Effector CD4-positive, alpha-beta T cell (primary cell): ENCODE measurements around the gene FOXN3.

Experiments used
- DNase-seq: peaks from one replicate; pipeline ENCODE4 v3.0.0-alpha.2; 2020

Gene FOXN3

DNA sequence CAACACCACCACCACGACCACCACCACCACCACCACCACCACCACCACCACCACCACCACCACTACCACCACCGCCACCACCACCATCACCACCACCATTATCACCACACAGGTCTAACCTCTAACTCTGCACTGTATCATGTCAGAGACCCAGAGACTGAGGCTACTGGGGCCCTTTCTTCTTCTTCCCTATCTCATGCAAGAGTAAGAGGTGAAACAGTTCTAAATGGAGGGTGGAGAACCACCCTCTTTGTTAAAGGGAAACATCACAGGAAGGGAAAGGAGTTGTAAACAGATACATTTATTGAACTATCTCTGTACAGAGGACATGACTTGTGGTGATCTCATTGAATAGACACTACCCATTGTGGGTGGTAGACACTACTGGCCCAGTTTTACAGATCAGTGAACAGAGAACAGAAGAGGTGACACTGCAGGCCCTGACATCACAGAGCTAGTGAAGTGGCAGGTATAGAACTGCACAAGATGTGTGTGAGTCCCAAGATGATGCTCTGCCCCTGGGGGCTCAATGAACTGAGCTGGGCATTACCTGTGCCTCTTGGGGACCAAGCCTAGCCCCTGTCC is 91.6 kb downstream of the FOXN3 start:
- no peak for DNase-seq

DNA sequence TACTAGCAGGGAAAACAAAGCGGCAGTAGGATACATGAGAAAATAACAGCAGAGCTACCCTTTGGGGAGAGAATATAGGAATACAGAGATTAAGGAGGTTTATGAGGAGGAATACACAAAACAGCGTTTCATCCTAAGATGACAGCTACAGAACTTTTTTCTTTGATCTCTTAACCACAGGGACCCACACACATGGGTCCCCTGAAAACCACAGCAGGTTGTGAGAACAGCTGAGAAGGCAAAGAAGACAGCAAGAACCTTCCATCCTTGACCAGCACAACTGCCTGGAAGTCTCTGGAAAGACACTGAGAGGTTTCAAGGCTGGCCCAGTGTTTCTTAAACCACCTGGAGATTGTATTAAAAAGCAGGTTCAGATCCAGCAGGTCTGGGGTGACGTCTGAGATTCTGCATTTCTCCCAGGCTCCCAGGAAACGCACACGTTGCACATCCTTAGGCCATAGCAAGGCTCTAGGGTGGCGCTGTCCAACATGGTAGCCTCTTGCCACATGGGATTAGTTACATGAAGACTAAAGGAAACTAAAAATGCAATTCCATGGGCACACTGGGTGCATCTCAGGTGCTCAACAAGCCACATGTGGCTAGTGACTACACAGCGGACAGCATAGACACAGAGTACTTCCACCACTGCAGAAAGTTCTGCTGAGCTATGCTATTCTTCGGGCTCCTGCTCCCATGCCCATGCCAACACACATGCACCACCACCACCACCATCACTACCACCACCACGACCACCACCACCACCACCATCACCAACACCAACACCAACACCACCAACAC is 92.3 kb downstream of the FOXN3 start:
- no peak for DNase-seq

DNA sequence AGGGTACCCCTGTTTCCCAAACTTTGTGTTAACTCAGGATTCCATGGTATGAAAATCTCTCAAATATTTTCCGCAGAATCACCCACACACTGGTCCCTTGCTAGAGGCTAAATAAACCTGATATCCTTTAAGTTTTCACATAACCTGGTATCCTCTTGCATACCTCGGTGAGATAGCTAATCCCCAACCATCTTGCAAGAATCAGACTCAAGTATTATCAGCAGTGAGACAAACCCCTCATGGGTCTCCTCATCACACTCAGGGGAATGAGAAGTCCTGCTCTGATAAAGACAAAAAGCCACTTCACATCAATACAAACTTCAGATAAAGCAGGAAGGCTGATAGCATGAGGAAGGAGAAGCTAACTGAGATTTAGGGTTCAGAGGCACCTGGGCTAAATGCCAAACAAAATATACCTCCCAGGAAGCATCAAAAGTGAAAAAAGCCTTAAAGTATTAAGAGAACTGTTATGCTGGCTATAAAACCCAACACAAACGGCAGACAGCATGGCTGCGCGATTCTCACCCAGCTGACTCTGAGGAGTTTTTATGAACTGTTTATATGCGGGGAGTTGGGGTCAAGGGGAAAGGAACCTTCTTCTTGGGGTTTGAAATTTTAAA is 96.5 kb downstream of the FOXN3 start:
- no peak for DNase-seq

DNA sequence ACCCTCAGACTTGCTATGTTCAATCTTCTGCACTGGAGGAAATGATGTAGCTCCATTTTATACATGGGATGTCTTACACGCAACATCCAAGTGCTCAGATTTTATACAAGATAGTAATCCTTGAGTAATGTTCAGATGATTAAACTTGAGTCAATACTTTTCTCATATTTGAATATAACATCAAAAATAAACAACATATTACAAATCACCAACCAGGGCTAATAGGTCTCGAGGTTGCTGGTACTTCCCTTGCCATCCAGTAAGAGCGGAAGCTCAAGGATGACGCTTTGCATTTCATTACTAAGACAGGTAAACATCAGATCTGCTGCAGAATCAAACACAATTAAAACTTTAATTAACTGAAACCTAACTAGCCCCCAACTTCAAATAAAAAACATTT is 97.3 kb downstream of the FOXN3 start:
- DNase-seq, result no peak

DNA sequence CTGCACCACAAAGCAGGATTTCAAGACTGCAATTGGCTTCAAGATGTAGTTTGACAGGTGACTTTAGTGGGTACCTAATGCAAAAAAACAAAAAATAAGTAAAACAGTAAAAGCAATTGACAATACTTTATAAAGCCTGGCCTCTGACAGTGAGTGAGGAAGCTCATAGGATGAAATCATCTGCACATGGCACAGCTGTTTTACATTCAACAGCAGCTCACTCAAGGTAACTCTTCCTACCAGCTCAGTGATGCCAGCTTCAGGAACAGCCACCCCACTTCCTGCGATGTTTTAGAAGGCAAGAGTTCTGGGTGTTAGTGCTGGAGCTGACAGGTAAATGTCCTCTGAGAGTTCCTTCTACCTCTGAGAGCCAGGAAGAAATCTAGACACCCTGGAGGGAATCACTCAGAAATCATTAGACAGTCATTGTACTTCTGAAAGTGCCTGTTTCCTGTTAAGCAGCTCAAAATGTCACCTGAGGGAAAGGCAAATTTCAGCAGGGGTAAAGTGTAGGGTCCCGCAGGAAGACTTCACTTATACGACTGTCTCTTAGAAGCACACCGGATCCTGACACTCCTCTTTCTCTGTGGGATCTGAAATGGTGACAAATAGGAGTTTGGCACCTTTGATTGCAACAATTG is 99.9 kb downstream of the FOXN3 start:
- no peak for DNase-seq

DNA sequence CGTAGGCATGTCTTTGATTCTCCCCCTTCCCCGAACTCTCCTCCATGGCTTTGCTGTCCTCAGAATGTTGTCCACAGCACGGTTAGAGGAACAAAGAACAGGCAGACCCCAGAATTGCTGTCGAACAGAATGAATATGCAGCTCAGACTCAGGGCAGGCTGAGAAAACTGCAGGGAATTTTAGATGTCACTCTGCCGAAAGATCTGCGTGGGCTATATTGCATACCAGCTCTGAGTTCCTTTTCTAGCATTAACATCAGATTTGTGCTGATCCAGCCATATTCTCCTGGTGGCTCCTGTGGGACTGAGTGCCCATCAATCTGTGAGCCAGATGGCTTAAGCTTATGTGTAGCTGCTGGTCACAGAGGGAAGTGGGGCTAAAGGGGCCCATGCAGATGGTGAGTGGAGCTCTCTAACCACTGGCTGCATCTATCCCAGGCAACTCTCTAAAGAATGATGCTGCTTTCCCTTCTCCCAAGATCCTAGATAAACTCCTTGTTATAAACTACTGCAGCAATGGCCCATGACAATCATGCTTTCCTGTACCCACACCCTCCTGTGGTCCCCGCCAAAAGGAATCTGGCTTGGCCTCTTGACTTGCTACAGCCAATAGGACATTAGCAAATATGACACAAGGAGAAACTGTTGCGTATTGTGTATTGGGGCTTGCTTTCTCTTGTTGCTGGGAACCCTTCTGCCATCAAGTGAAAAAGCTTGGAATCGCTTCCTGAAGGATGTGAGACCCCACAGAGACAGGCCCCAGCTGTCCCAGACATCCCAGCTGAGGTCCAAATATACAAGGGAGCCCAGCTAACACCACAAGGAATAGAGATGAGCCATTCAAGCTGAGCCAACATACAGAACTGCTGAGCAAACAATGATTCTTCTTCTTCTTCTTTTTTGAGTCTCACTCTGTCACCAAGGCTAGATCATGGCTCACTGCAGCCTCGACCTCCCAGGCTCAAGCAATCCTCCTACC is 101.3 kb downstream of the FOXN3 start:
- no peak for DNase-seq

DNA sequence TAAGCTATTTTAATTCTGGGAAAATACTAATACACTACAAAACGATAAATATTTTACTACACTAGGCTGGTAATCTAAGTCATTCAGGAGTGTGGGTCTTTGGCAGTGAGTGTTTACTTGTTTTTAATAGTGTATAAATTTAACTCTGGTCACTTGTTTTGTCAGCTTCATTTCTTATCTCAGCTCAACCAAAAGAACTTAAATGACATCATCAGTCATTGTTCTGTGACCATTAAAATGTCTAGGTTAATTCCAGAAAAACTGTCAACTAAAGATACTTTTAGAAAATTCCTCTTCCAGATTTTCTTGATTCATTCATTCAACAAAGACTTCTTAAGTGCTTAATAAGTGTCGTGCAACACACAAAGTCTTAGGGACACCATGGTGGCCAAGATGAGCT is 102.8 kb downstream of the FOXN3 start:
- no peak for DNase-seq

DNA sequence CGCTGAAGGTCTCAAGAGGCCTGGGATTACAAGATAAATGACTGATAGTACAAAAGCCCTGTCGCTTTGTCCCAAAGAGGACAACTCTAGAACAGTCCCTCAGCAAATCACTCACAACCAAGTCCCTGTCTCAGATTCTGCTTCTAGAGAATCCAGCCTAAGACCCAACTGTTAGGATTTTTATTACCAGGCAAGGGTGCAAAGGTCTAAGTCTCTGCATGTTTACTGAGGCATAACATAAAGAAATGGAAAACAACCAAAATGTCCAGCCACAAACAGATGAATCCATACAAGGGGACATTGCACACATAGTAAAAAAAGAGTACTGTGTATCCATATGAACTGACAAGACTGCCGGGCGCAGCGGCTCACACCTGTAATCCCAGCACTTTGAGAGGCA is 104.1 kb downstream of the FOXN3 start:
- no peak for DNase-seq

DNA sequence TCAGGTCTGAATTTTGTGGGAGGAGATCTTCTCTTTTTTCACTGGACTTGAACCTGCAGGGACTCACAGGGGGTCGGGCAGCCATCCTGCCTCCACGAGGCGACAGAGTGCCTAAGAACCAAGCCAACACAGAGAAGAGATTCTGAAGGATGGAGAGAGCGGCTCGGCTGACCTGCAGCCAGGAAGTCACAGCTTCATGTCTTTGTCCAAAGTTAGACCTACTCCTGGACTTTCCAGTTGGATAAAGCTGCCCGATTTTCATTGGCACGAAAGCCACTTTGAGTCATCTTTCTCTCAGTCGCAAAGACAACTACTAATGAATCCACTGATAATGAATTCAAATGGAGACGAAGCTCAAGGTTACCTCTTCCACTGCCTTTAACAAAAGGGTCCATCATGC is 106.8 kb downstream of the FOXN3 start:
- no peak for DNase-seq

DNA sequence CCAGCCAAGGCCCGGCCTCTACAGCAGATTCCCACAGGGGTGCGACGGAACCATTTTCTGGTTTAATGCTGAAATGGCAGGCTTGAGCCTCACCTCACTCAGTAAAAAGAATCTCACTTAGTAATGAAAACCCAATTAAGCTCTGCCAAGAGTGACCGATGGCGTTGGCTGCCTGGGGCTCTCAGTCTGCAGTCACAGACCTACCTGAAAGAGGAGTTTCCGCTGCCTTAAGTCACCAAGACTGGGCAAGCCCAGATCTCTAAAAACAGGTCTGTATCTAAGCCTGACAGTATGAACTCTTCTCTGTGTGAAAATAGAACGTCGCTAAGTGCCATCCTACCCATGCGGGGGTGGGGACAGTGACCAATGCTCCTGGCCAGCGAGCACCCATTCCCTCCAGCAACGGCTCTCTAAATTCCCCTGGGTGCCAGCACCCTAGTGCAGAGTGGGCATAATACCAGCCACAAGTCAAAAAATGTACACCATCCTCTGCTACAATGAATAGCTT is 107.3 kb downstream of the FOXN3 start:
- no peak for DNase-seq

DNA sequence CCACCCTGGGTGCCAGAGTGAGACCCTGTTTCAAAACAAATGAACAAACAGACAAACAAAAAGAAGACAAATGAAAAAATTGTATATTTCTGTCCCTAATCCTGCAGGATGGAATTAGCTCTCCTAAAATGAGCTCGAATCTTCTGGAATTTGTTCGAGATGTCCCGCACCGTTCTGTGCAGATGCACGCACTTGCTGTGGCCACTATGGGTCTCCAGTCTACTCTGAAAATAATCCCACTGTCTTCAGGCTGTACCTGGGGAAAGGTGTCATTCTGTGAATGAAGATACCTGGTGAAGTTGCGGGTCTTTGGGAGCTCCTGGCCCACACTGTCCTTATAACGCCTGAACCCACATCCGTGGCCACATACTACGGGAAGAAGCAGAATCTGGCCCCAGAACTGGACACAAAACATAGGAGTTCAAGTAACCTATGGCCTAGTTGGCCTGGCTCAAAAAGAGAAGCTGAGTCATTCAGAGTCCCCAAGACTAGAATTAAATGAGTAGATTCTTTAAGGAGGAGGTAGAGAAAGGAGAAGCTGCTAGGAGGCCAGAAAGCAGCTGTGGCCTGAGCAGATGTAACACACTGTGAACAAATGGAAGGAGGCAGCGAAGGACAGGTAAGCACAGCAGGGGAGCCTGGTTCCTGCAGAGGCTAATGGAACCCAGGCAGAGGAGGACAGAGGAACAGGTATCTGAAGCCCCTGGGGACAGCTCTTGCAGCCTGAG is 108.6 kb downstream of the FOXN3 start:
- DNase-seq, result no peak

DNA sequence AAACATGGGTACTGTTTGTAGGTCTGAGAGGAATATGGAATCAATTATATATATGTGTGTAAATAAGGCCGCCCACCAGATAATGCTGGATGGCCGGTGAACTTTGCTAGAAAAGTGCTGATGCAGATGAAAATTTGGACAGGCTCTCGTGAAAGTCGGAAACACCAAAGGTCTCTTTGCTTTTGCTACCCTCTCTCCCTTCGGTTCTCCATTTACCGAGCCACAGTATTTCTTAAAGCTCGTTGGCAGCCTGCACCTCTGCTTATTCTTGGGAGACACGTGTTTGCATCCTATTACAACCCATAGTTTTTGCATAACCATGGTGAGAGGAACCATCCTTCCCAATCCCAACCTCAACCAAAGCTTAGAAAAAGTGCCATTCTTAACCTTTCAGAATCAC is 109.6 kb downstream of the FOXN3 start:
- no peak for DNase-seq

DNA sequence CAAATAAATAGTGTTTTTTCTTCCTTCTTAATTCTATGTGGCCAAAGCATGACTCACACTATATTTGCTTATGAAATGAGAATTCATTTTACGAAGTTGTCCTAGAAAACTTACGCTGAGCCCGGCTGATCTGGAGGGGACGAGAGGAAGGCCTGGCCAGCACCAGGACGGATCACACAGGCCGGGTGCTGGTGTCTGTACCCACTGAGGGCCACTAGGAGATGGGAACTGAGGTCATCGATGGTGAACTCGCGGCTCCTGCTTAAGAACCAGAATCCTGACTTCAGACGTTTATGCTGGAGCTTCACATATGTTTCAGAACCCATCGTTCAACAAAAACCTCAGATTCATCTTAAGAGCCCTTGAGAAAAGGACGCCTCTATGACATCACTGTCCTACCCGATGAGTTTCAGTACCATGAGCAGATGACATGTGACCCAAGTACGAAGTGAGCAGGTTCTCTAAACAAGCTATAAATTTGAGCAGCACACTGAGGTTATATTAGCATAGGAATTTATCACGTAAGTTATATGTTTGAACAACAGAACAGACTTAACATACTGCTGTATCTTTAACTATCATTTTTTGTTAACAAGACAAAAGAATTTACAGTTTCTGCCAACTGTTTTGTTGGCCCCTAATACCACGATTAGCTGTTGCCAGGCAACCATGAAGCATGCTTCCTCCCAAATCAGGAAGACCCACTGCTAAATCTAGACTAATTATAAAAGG is 111.9 kb downstream of the FOXN3 start:
- no peak for DNase-seq

DNA sequence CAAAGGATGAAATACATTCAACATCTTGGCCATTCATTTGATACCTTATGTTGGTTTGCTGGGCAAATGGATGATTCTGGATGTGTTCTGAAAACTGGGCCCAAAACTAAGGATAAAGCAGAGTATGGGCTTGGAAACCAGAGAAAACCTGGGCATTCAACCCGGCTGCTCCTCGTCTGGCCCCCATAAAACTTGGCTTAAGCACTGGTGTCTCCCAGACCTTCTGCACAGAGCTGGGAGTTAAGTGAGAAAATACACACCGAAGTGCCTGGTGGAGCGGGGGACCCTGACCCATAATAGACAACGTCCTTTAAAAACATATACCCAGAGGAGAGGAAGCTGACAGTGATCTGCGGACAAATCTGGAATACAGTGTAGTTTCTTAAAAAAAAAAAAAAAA is 112.5 kb downstream of the FOXN3 start:
- DNase-seq, result no peak

DNA sequence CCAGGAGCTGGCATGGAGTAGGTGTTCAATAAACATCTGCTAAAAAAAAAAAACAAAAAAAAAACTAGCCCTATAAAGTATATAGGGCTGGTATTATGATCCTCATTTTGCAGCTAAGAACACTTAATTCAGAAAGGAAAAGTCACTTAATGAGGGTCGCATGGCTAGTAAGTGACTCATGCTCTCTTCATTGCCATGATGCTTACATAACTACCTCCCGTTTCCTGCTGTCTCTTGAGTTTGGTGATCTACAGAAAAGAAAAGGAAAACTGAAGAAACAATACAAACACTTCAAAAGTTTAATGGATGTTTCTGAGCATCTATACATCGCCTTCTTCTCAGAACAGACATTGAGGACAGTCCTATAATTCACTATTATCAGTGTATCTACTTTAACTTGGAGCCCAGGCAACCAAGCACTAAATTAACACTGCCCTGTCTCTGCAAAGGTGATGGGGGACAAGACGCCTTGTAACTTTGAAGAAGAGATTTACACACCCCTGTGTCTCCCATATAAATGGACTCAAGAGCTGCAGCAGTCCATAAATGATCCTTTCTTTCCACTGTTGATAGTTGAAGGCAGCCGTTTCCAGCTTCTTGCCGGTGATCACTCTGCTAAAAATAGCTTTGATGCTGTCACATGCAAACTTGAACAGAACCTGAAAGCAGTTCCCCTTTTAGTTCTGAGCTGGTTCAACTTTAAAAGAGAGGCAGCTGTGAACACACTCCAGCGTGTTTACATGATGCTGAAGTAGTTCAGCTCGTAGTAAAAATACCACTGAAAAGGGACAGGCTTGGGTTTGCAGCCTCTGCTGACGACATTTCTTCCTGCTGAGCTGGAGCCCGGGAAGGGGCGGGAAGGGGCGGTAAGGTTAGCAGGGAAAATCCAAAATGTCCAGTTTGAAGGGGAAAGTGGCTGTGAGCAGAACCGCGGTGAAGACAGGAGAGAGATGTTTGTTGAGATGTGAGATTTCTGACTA is 113.3 kb downstream of the FOXN3 start:
- DNase-seq, result no peak

DNA sequence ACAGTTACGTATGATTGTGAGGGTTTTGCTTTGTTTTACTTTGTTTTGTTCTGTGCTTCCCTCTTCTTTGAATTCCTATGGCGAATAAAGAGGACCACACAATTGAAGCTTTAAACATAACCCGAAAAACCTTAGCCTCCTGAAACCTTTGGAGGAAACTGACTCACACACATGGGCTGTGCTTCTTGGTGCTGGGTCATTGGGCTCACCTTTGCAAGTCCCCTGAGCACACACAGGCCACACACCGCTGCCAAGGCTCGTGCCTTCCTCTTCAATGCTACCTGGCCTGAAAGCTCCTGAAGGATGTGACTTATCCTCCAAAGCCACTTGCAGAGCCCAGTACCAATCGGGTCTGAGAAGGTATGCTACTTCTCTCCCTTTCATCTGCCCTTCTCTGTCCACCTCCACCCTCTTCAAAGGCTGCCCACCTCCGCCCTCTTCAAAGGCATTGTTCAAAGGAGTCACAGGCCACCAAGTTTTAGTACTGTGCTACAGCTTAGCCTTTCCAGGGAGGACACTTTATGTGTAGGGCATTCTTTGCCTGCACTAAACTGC is 114.6 kb downstream of the FOXN3 start:
- DNase-seq, result no peak

DNA sequence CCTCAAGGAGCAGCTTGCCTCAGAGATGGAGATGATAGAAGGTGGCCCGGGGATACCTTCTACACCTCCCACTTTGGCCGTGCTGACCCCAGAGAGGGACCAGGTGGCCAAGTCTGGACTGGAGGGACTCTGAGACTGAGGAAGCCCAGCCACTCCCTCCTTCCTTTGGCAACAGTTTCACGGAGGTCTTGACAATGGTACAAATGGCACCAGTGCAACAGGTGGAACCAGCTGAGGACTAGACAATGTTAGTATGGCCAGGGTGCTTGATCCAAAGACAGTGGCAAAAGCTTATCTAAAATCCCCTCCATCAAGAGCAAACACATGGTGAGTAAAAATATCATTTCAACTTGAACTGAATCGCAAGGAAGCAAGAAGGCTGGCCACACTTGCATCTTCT is 117.4 kb downstream of the FOXN3 start:
- no peak for DNase-seq

DNA sequence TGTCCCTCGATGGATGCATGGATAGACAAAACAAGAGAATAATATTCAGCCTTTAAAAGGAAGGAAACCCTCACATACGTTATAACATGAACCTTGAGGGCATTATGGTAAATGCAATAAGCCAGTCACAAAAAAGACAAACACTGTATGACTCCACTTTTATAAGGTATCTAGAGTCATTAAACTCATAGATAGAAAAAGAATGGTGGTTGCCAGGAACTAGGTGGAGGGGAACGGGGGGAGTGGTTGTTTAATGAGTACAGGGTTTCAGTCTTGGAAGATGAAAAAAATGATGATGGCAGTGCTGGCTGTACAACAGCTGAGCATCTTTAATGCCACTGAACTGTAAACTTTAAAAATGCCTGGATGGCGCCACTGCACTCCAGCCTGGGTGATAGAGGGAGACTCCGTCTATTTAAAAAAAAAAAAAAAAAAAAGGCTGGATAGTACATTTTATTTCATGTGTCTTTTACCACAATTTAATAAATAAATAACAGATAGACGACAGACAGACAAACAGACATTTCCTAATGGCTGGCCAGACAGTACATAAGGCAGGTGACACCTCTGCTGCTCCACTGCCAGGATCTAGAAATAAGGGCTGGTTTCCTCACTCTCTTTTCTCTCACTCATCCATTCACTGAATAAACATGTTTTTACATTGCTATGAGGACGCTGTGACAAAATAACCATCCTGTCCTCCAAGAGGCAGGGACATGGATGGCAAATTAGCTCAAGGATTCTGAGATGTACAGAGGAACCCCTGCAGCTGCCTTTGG is 118.8 kb downstream of the FOXN3 start:
- no peak for DNase-seq
